GM10248 (cell line): Measurements from ENCODE around the gene TANC2.

Experiments
- CTCF ChIA-PET: fragments of 300-600 bp; sonication (Branson Sonifier 250); formaldehyde crosslinking; extraction: SDS; loops from one replicate; lab custom pipeline; 2021; ENCODE audit warnings: antibody characterized with exemption; lab: Yijun Ruan, JAX
- POLR2A ChIA-PET: fragments of 350-650 bp; sonication (Branson Sonifier 250); formaldehyde crosslinking; extraction: SDS; loops from one replicate; lab custom pipeline; 2020; ENCODE audit warnings: antibody characterized with exemption; lab: Yijun Ruan, JAX
- DNase-seq: peaks from one replicate; pipeline ENCODE4 v3.0.0; 2012; ENCODE audit errors: extremely low spot score
- TF ChIP-seq, protein P1 (sequence below): IDR thresholded peaks from 2 replicates; pipeline ENCODE4 v1.5.1; 2012; ENCODE audit warnings: mild to moderate bottlenecking, low read depth; ENCODE audit errors: extremely low read depth, missing control alignments, control extremely low read depth

Gene TANC2

DNA sequence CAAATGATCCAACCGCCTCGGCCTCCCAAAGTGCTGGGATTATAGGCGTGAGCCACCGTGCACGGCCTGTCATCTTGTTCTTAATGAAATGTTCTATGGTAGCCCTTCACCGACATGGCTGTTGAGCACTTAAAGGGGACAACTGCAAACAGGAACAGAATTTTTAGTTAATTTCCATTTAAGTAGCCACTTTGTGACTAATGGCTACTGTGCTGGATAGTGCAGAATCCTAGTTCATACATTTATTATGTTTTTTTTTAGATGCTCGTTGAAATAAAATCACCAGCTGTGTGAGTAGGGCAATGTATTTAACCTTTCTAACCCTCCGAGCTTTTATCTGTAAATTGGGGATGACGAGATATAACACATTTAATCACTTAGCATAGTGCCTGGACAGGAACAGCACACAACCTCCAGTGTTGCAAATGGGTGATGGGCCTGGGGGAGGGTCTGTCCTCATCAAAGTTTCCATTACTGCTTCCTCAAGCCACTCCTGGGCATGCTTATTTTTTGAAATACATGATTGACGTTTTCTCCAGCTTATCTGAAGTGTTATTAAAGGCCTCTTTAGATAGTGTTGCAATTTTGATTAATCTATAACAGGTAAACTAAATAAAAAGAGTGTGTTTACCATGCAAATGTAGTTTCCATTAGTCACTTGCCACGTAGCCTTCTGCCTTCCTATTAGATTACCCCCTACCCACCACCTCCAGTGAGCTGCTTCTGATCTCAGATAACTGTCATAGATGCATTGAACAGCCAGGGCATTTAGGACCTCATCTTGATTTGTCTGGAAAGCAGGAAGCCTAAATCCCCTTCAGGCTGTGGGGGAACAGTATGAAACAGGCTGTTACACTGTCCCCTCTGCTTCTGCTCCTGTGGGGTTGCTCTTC lies 42.5 kb upstream of the TANC2 start:
- ChIA-PET CTCF (no interaction called here), POLR2A (no interaction called here)
- TF ChIP-seq, protein P1, sequence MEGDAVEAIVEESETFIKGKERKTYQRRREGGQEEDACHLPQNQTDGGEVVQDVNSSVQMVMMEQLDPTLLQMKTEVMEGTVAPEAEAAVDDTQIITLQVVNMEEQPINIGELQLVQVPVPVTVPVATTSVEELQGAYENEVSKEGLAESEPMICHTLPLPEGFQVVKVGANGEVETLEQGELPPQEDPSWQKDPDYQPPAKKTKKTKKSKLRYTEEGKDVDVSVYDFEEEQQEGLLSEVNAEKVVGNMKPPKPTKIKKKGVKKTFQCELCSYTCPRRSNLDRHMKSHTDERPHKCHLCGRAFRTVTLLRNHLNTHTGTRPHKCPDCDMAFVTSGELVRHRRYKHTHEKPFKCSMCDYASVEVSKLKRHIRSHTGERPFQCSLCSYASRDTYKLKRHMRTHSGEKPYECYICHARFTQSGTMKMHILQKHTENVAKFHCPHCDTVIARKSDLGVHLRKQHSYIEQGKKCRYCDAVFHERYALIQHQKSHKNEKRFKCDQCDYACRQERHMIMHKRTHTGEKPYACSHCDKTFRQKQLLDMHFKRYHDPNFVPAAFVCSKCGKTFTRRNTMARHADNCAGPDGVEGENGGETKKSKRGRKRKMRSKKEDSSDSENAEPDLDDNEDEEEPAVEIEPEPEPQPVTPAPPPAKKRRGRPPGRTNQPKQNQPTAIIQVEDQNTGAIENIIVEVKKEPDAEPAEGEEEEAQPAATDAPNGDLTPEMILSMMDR = no peak
- DNase-seq = no peak

GRCh38 chr17:62925267-62925836 lies 40.7 kb upstream of the TANC2 start:
- ChIA-PET POLR2A (no interaction called here), CTCF (no interaction called here)

GRCh38 chr17:62927083-62927482 lies 39.0 kb upstream of the TANC2 start:
- ChIA-PET POLR2A (no interaction called here), CTCF (no interaction called here)
- TF ChIP-seq, protein P1 = no peak
- no peak for DNase-seq

More at GRCh38 chr17:62925267-62925836, 40.7 kb upstream of the TANC2 start:
- TF ChIP-seq, protein P1 = no peak
- DNase-seq = no peak

DNA sequence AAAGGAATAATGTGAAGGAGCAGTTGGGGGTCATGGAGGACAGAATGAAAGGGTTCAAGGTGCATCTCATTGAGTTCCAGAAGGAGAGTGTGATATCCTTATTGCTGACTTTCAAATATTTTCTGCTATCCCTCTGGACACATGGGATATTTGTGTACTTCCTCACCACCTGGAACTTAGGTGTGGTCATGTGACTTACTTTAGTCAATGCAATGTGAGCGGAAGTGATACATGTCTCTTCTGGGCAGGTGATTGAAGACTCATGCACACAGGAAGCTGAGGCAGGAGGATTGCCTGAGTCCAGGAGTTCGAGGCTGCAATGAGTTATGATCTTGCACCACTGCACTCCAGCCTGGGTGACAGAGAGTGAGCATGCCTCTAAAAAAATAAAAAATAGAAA lies 36.7 kb upstream of the TANC2 start:
- TF ChIP-seq, protein P1 = no peak
- ChIA-PET POLR2A (no interaction called here), CTCF (interaction anchor here (2.5 kb wide), 1 partner anchor 10 kb away, joined by 7 read pairs; no protein-coding TSS in a partner anchor)
- DNase-seq = no peak

- ChIA-PET POLR2A (no interaction called here), CTCF (no interaction called here)
- no peak for DNase-seq
- TF ChIP-seq, protein P1 = no peak
These were observed 34.9 kb upstream of the TANC2 start for GRCh38 chr17:62931101-62931500.

DNA sequence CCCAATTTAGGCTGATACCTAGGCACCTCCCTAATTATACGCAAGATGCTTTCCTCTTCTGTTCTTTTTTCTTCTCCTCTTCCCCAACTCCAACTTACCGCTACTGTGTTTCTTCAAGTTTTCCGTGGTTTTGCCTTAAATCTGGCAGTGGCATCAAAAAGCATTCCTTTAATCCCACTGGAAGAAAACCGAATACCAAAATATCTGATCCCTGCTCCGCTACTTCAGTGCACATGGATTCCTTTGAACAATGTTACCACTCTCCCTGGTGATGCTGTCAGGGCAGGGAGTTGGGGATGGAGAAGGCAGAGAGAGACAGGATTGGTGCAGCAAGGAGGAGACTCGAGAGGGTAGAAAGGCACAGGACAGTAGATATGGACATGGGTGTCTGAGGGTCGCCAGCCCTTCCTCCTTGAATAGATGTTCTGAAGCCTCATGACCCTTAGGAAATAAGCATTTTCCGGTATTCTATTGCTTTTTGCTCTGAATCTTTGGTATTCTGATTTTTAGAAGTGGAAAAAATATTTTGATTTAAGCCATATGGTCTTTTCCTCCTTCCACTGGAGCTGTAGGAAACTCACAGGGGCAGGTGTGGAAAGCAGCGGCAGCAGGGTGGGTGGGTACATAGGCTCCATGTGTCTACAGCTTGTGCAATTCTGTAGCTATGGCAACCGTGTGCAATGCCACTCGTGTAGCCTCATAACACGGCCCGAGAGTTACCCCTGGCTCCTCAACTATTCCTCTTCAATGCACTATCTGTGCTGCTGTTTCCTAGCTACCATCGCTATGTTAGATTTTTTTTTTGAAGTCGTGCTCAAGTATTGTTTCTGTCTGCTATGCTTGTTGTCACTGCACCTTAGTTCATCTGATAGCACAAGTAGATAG lies 32.3 kb upstream of the TANC2 start:
- no peak for DNase-seq
- CTCF ChIA-PET = no interaction called here
- TF ChIP-seq, protein P1 = no peak
- POLR2A ChIA-PET = no interaction called here
